Measurements from ENCODE around the gene CACNA1G. TPM values are rescaled to one million over a fixed set of nuclear protein-coding genes. Genes with fewer than 3 reads are reported as not detected.

Gene CACNA1G
- polyA plus RNA-seq, 3 donors from 2014 or later = not detected

- no peaks in the 10 kb centered on the region for H3K4me1 Mint-ChIP-seq
- DNase-seq = no peak
These were observed 105.3 kb downstream of the CACNA1G start for GRCh38 chr17:50665838-50666237.

DNA sequence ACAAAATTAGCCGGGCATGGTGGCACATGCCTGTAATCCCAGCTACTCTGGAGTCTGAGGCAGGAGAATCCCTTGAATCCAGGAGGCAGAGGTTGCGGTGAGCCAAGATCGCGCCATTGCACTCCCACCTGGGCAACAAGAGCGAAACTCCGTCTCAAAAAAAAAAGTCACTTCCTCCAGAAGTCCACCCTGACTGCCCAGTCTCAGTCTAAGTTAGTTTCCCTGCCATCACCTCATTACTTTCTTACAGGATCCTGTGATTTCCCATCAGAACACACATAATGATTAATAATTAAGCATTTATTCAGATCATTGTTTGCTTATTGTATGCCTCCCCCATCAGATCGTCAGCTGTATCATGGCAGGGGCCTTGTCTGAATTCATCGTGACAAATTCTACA, 105.8 kb downstream of the CACNA1G start:
- Mint-ChIP-seq H3K9me3 (no peaks in the 10 kb centered on the region), H3K27me3 (ENCODE audit: low read depth in 3 of 3) (peaks cover 0 to 6% (median 3%) of the 10 kb centered on the region in 3 donors), H3K27ac (no peak overlapping the region), H3K36me3 (no peaks in the 10 kb centered on the region), H3K4me1 (no peaks in the 10 kb centered on the region), H3K4me3 (no peak overlapping the region)
- DNase-seq = no peak

More at GRCh38 chr17:50665838-50666237, 105.3 kb downstream of the CACNA1G start:
- Mint-ChIP-seq H3K4me3 (no peak overlapping the region), H3K27ac (no peak overlapping the region), H3K36me3 (no peaks in the 10 kb centered on the region), H3K27me3 (ENCODE audit: low read depth in 3 of 3) (peaks cover 0 to 6% (median 3%) of the 10 kb centered on the region in 3 donors), H3K9me3 (no peaks in the 10 kb centered on the region)

GRCh38 chr17:50667259-50668024, 106.9 kb downstream of the CACNA1G start:
- Mint-ChIP-seq H3K9me3 (no peaks in the 10 kb centered on the region), H3K4me1 (no peaks in the 10 kb centered on the region)

GRCh38 chr17:50668025-50668837, 107.7 kb downstream of the CACNA1G start:
- Mint-ChIP-seq H3K4me3 (no peak overlapping the region), H3K9me3 (no peaks in the 10 kb centered on the region), H3K36me3 (no peaks in the 10 kb centered on the region), H3K27ac (no peak overlapping the region), H3K4me1 (no peaks in the 10 kb centered on the region), H3K27me3 (ENCODE audit: low read depth in 3 of 3) (peaks cover 0 to 2% (median 0%) of the 10 kb centered on the region in 3 donors)
- DNase-seq = no peak

More at GRCh38 chr17:50667259-50668024, 106.9 kb downstream of the CACNA1G start:
- no peaks in the 10 kb centered on the region for H3K36me3 Mint-ChIP-seq
- no peak for DNase-seq
- peaks cover 0 to 5% (median 0%) of the 10 kb centered on the region in 3 donors for H3K27me3 Mint-ChIP-seq (ENCODE audit: low read depth in 3 of 3)
- H3K27ac Mint-ChIP-seq = no peak overlapping the region
- H3K4me3 Mint-ChIP-seq = no peak overlapping the region

GRCh38 chr17:50668838-50669581, 108.5 kb downstream of the CACNA1G start:
- no peaks in the 10 kb centered on the region for H3K9me3 Mint-ChIP-seq
- peaks cover 0 to 2% (median 0%) of the 10 kb centered on the region in 3 donors for H3K27me3 Mint-ChIP-seq (ENCODE audit: low read depth in 3 of 3)
- H3K4me3 Mint-ChIP-seq = no peak overlapping the region
- no peaks in the 10 kb centered on the region for H3K4me1 Mint-ChIP-seq
- H3K36me3 Mint-ChIP-seq = no peaks in the 10 kb centered on the region
- no peak for DNase-seq
- peak overlapping the region in 1 of 6 donors; percentile 25 for H3K27ac Mint-ChIP-seq

GRCh38 chr17:50672071-50672470, 111.6 kb downstream of the CACNA1G start:
- Mint-ChIP-seq H3K36me3 (no peaks in the 10 kb centered on the region), H3K27me3 (ENCODE audit: low read depth in 3 of 3) (peaks cover 0 to 2% (median 2%) of the 10 kb centered on the region in 3 donors), H3K4me3 (no peak overlapping the region), H3K27ac (no peak overlapping the region), H3K9me3 (no peaks in the 10 kb centered on the region), H3K4me1 (no peaks in the 10 kb centered on the region)
- DNase-seq = no peak

DNA sequence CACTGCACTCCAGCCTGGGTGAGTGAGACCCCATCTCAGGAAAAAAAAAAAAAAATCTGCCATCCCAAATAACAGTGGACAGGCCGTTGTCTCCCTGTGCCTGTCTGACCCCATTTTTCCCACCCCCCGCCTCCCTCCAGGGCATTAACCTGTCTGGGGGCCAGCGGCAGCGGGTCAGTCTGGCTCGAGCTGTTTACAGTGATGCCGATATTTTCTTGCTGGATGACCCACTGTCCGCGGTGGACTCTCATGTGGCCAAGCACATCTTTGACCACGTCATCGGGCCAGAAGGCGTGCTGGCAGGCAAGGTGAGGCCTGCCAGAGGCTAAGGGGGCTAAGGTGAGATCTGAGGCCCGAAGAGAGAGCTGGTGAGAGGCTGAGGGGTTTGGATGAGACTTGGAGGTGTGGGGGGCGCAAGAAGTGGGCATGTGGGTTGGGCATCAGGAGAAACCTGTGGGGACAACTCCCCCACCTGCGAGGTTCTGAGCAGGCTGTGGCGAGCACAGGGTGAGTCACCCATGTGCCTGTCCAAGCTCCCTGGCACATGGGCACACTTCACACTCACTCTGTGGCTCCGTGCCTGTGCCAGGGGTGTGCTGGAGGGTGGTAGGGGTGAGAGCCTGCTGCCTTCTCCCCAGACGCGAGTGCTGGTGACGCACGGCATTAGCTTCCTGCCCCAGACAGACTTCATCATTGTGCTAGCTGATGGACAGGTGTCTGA, 112.5 kb downstream of the CACNA1G start:
- no peaks in the 10 kb centered on the region for H3K36me3 Mint-ChIP-seq

GRCh38 chr17:50675190-50675589, 114.7 kb downstream of the CACNA1G start:
- no peak for DNase-seq
- Mint-ChIP-seq H3K36me3 (no peaks in the 10 kb centered on the region), H3K27ac (no peak overlapping the region), H3K9me3 (no peaks in the 10 kb centered on the region), H3K4me3 (no peak overlapping the region), H3K4me1 (no peaks in the 10 kb centered on the region), H3K27me3 (ENCODE audit: low read depth in 3 of 3) (peaks cover 2% of the 10 kb centered on the region in 3 donors)

More for the DNA sequence above, 112.5 kb downstream of the CACNA1G start:
- H3K9me3 Mint-ChIP-seq = no peaks in the 10 kb centered on the region
- no peak for DNase-seq
- no peak overlapping the region for H3K4me3 Mint-ChIP-seq
- H3K4me1 Mint-ChIP-seq = no peaks in the 10 kb centered on the region
- no peak overlapping the region for H3K27ac Mint-ChIP-seq
- peaks cover 2% of the 10 kb centered on the region in 3 donors for H3K27me3 Mint-ChIP-seq (ENCODE audit: low read depth in 3 of 3)

- no peaks in the 10 kb centered on the region for H3K9me3 Mint-ChIP-seq
- no peak for DNase-seq
- no peaks in the 10 kb centered on the region for H3K36me3 Mint-ChIP-seq
- no peak overlapping the region for H3K4me3 Mint-ChIP-seq
- H3K27ac Mint-ChIP-seq = no peak overlapping the region
- H3K4me1 Mint-ChIP-seq = no peaks in the 10 kb centered on the region
- peaks cover 2% of the 10 kb centered on the region in 3 donors for H3K27me3 Mint-ChIP-seq (ENCODE audit: low read depth in 3 of 3)
These were observed 115.1 kb downstream of the CACNA1G start for GRCh38 chr17:50675627-50676026.

- H3K9me3 Mint-ChIP-seq = peaks cover 0 to 2% (median 0%) of the 10 kb centered on the region in 6 donors
- H3K4me1 Mint-ChIP-seq = peaks cover 0 to 4% of the 10 kb centered on the region in 2 donors
- no peak for DNase-seq
- H3K36me3 Mint-ChIP-seq = no peaks in the 10 kb centered on the region
- H3K27ac Mint-ChIP-seq = no peak overlapping the region
- peaks cover 2 to 3% (median 2%) of the 10 kb centered on the region in 3 donors for H3K27me3 Mint-ChIP-seq (ENCODE audit: low read depth in 3 of 3)
- no peak overlapping the region for H3K4me3 Mint-ChIP-seq
These were observed 115.8 kb downstream of the CACNA1G start for GRCh38 chr17:50676065-50676975.

All from immature natural killer cell (primary cell).